Gastrocnemius medialis (tissue), 4 donors: ENCODE data around the gene TMEM106C. TPM values are rescaled to one million over a fixed set of nuclear protein-coding genes. Genes with fewer than 3 reads are reported as not detected.
A peak's percentile ranks its signal among the peaks of the same experiment; 100 is the strongest.

Experiments
- ATAC-seq, 2 donors: fragments of 150-250 bp; one replicate each; pipeline ENCODE4 v1.9.1; 2016
- DNase-seq, 2 donors: peaks; one replicate each; pipeline ENCODE4 v3.0.0-alpha.2; 2019
- H3K27ac ChIP-seq, 4 donors: fragments of 200-600 bp; sonication (generic); 1 replicate in 1 of 4; 2 replicates in 3 of 4; pipeline ENCODE4 v1.5.1; 2016 to 2018; ENCODE audit warnings: mild to moderate bottlenecking in 2 of 4, moderate library complexity in 1 of 4
- H3K27me3 ChIP-seq, 3 donors: fragments of 200-600 bp; sonication (generic) in 2 of 3; 1 replicate in 1 of 3; 2 replicates in 2 of 3; pipeline versions ENCODE4 v1.5.1 to v1.6.0; 2016 to 2019; ENCODE audit warnings: mild to moderate bottlenecking in 1 of 3, moderate library complexity in 1 of 3
- H3K36me3 ChIP-seq, 2 donors: fragments of 200-600 bp; sonication (generic) in 1 of 2; one replicate each; pipeline ENCODE4 v1.5.1; 2017 to 2018
- H3K4me1 ChIP-seq, 2 donors: fragments of 200-600 bp; sonication (generic) in 1 of 2; one replicate each; pipeline ENCODE4 v1.5.1; 2016 to 2017; ENCODE audit warnings: mild to moderate bottlenecking in 2 of 2
- H3K4me3 ChIP-seq, 4 donors: fragments of 200-600 bp; sonication (generic) in 3 of 4; 1 replicate in 1 of 4; 2 replicates in 3 of 4; pipeline ENCODE4 v1.5.1; 2016 to 2019; ENCODE audit warnings: mild to moderate bottlenecking in 2 of 4
- H3K9me3 ChIP-seq, 3 donors: fragments of 200-600 bp; sonication (generic) in 2 of 3; 1 replicate in 1 of 3; 2 replicates in 2 of 3; pipeline ENCODE4 v1.5.1; 2016 to 2019
- CTCF ChIP-seq, 5 experiments: fragments of 450-650 bp in 3 of 5; fragments of 200-600 bp in 2 of 5; sonication (generic) in 2 of 5; IDR thresholded peaks in 4 of 5; conservative IDR thresholded peaks in 1 of 5; 1 replicate in 4 of 5; 2 replicates in 1 of 5; pipeline ENCODE4 v1.5.1; 2016 to 2019; ENCODE audit warnings: antibody characterized with exemption in 5 of 5, mild to moderate bottlenecking in 3 of 5, moderate library complexity in 3 of 5
- POLR2A ChIP-seq, 2 donors: fragments of 450-650 bp; IDR thresholded peaks; one replicate each; pipeline ENCODE4 v1.6.1; 2017; ENCODE audit warnings: antibody characterized with exemption in 2 of 2, mild to moderate bottlenecking in 2 of 2, moderate library complexity in 2 of 2
- in situ Hi-C, 4 donors: fragments of 200-750 bp; cut with MboI; loops; one replicate each; pipeline versions ENCODE4 v1.15.0 to v1.8.0; 2017; ENCODE audit warnings: low sequenced_read_pairs in 4 of 4
- intact Hi-C: fragments of 100-400 bp; cut with DNase I; formaldehyde crosslinking; loops from one replicate; pipeline ENCODE4 v1.15.1; 2023; ENCODE audit warnings: low total_unique reads
- total RNA-seq, 4 donors: library from RNA; depleted of rRNA; stranded (reverse); fragments of >200 nt; gene quantifications; one replicate each; pipeline versions ENCODE4 v1.1.0 to v1.2.3, GENCODE V29; 2016

Gene TMEM106C
- total RNA-seq, result 10 to 100 TPM; 11.8 to 27.1 (median 24.8) TPM

- Histone ChIP-seq H3K27me3 (no peaks in the 10 kb centered on the region), H3K27ac (peak within 1 kb of the TSS; percentile 67 to 77 (median 70)), H3K4me3 (peak within 1 kb of the TSS; percentile 83 to 97 (median 95)), H3K9me3 (no peaks in the 10 kb centered on the region), H3K36me3 (no peaks in the 10 kb centered on the region), H3K4me1 (peaks cover 11 to 14% of the 10 kb centered on the region in 2 donors)
- TF ChIP-seq CTCF (IDR thresholded peaks at IDR 0.05 in 4 of 5, conservative IDR thresholded peaks at IDR 0.05 in 1 of 5) (peak; percentile 88 to 99 (median 96)), POLR2A (IDR thresholded peaks at IDR 0.05) (peak in 1 of 2 donors; percentile 7)
- DNase-seq (peak; percentile 72 to 87), ATAC-seq (peak; percentile 88 to 91)
- in situ Hi-C loops (loop anchor here in 3 of 4 donors (25.0 kb wide), 1 partner anchor 224 kb away; the partner anchor contains the start of gene CCDC184 (in 3 of the 3)), intact Hi-C loops (loop anchor here (1.0 to 5.0 kb wide), 4 partner anchors 58 to 234 kb away; no protein-coding TSS in a partner anchor)
These were observed at the start of gene TMEM106C for GRCh38 chr12:47963340-47964040. TSS of gene TMEM106C (plus strand) at chr12:47963596. CDS start at chr12:47964237, 641 bp downstream.

GRCh38 chr12:47920913-47921312 lies 42.5 kb upstream of the TMEM106C start:
- Histone ChIP-seq H3K36me3 (no peaks in the 10 kb centered on the region), H3K27ac (no peak overlapping the region), H3K4me1 (no peaks in the 10 kb centered on the region), H3K4me3 (no peak overlapping the region), H3K27me3 (no peaks in the 10 kb centered on the region), H3K9me3 (no peaks in the 10 kb centered on the region)
- in situ Hi-C loops (no loop called here), intact Hi-C loops (no loop called here)
- DNase-seq, result no peak
- ATAC-seq, result no peak
- TF ChIP-seq CTCF (IDR thresholded peaks at IDR 0.05 in 4 of 5, conservative IDR thresholded peaks at IDR 0.05 in 1 of 5), result no peak
- TF ChIP-seq POLR2A (IDR thresholded peaks at IDR 0.05), result no peak

- no peak for TF ChIP-seq POLR2A (IDR thresholded peaks at IDR 0.05)
- TF ChIP-seq CTCF (IDR thresholded peaks at IDR 0.05 in 4 of 5, conservative IDR thresholded peaks at IDR 0.05 in 1 of 5), result no peak
- Histone ChIP-seq H3K9me3 (no peaks in the 10 kb centered on the region), H3K36me3 (no peaks in the 10 kb centered on the region), H3K4me3 (no peak overlapping the region), H3K27me3 (no peaks in the 10 kb centered on the region), H3K4me1 (no peaks in the 10 kb centered on the region), H3K27ac (no peak overlapping the region)
- DNase-seq (no peak), ATAC-seq (no peak)
- in situ Hi-C loops, result no loop called here
- intact Hi-C loops, result no loop called here
These were observed 41.5 kb upstream of the TMEM106C start for GRCh38 chr12:47921907-47922306.

GRCh38 chr12:47927346-47927745 lies 36.0 kb upstream of the TMEM106C start:
- no peak overlapping the region for H3K27ac ChIP-seq
- no peaks in the 10 kb centered on the region for H3K36me3 ChIP-seq
- in situ Hi-C loops, result no loop called here
- no peak overlapping the region for H3K4me3 ChIP-seq
- H3K27me3 ChIP-seq, result no peaks in the 10 kb centered on the region
- no peaks in the 10 kb centered on the region for H3K4me1 ChIP-seq
- ATAC-seq, result no peak
- TF ChIP-seq POLR2A (IDR thresholded peaks at IDR 0.05) (no peak), CTCF (IDR thresholded peaks at IDR 0.05 in 4 of 5, conservative IDR thresholded peaks at IDR 0.05 in 1 of 5) (no peak)
- DNase-seq, result no peak
- no peaks in the 10 kb centered on the region for H3K9me3 ChIP-seq
- intact Hi-C loops, result no loop called here
